GM21786 (cell line): Measurements from ENCODE around the gene RNLS.

Experiments
- ATAC-seq: cut with Tn5 transposase; IDR thresholded peaks from one replicate; pipeline ENCODE4 v1.9.1; 2021; ENCODE audit not compliant: unreplicated experiment

RNLS gene

DNA sequence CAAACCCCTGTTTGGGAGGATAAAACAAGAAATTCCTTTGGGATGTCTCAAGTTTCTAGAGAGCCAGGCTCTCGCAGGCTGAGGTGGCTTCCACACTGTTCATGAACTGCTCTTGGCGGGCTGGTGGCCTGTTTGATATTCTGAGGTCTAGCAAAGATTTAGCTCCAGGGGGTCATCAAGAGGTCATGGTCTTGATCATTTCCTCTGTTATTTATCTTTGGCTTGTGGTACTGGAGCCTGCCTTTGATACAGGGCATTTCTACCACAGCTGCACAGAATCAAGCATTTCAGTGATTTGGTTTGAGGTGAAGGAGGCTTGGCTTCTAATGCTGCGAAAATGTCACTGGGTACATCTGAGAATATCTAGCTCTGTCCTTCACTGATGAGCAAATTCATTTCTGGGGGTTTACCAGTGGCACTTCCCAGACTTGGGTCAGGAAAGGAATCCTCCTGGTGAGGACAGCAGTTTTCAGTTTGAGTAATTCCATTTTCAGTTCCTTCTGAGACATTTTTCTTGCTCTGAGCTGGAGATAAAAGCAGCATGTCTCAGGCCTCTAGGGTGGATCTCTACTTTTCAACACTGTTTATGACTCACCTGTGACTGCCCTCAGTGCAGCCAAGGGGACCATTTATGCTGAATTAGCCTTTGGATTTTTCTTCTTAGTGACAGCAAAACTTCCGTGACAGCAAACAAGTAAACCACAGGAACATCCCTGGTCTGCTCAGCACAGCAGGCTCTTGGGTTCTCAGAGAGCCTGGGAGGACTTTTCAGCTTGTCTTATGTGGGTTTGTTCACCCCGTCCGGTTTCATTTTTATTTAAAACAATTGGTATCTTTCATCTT lies 312.0 kb downstream of the RNLS start:
- peak; percentile 85 for ATAC-seq

DNA sequence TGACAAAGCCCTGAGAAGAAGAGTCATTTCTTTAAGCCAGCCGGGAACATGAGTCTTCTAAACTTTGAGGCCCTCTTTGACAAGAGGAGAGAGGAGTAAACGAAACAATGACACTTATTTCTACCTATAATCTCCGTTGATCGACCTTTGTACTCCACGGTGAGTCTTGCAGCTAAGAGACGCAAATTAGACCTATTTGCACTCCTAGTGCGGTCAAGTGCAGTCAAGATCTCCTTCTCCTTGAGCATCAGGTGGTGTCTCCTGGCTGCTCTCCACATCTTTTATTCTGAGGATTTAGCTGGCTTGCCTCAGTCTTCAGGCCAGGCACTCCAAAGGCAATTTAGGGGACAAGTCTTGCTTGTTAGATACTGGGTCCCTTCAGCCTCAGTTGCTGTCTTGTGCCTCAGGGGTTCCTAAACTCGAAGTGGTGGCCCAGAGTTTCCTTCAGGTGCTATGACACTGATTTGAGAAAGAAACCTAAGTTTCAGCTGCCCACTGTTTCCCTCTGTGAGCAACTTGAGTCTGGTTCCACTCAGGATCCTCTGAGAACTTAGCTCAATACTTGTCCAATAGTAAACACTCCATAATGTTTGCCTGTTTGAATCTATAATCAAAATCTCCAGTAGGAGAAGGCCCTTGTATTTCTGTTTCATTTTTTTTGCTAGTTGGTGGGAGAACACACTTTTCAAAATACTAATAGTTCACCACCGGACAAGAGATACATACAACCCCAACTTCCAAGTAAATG lies 312.9 kb downstream of the RNLS start:
- no peak for ATAC-seq

DNA sequence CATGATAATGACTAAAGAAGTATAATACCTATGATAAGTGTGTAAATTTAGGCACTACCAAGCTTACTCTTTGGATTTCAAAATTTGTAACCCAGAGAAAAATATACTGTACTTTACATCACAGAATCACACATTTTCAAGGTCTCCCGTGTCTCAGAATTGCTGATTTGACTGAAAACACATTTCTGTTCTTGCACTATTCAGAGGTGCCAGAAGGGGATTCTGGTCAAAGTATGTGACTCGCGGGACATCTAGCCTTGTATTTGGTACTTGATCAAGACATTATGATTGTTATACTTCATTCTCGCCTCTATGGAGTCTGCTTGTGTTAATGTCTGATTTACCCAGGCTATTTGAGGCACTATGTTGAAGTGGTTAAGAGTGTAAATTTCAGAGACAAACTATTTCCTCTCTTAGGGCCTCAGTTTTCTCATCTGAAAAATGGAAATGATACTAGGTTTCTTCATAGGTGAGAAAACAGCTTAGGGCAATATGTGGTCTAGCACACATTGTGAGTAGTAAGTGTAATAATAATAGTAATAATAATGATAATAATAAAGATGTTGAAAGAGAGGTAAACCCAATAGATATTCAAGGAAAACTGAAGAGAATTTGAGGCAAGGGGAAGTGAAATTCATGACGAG lies 320.4 kb downstream of the RNLS start:
- no peak for ATAC-seq

DNA sequence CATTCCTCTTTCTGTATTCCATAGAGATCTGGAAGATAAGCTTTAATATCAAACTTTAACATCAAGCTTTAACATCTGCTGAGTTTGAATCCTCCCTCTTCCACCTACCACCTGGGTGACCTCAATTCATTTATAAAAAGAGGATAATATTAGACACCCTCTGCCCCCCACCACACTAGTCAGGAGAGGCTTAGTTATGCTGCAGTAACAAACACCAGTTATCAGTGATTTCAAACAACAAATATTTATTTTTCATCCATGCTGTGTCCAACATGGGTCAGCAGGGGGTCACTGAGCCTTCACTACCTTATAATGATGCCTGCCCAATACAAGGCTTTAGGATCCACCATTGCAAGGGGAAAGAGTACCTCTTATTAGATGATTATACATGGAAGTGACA lies 322.0 kb downstream of the RNLS start:
- no peak for ATAC-seq

DNA sequence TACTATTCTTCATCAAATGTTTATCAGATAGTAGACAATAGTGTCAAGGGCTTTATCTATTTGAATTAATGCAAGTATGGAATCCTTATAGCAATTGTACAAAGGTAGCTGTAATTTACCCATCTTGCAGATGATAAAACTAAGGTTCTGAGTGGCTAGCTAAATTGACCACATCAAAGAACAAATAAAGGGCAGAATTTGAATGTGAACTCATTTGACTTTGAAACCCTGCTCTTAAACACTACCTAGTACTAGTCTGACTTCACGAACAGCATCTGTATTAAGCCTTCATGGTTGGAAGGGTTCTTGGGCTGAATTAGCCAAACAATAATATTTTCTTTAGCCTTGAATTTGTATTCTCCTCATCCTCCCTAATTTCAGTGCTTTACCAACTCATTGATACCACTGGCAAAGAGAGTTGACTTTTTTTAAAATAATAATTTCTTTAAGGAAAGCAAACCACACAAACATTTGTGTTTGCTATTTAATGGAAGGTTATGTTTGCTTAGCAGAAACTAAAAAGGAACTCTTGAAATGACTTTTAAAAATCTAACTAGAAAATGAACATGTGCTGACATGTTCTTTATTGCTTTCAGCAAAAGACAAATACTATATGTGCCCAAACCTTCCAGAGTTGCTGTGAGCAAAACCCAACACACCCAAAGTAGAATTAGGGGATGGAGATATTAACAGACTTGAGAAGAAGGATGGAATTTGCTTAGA lies 322.6 kb downstream of the RNLS start:
- ATAC-seq: no peak

DNA sequence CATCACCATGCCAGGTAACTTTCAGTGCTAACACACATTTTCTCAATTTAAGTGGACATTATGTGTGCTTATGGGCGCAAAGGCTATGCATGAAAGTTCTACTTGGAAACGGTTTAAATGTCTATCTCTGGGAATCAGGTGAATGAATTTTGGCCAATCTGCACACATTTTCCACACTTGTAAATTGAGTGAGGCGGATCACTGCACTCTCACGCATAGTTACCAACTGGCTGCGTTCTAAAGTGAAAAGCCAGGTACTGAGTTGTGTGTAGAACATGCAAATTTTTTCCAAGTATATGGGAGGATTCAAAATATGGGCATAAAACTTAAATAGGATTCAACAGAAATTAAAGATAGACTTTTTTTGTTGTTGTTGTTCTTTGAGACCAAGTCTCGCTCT lies 323.7 kb downstream of the RNLS start:
- ATAC-seq: no peak

DNA sequence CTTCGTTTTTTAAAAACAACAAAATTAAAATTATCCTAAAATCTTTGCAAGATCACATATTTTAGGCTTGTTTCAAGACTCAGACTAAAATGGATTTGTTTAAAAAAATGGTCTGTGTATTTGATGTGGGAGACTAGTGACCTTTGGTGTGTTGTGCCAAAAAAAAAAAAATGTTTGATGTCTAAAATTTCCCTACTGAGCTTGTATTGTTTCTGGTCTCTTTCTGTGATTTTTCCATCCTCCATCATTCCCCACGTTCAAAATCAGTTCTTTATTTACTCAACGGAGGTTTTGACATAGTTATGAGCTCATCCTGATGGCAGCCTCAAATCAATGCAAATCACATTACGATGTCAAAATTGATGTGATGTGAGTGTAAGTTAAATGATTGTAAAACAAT lies 326.2 kb downstream of the RNLS start:
- no peak for ATAC-seq

DNA sequence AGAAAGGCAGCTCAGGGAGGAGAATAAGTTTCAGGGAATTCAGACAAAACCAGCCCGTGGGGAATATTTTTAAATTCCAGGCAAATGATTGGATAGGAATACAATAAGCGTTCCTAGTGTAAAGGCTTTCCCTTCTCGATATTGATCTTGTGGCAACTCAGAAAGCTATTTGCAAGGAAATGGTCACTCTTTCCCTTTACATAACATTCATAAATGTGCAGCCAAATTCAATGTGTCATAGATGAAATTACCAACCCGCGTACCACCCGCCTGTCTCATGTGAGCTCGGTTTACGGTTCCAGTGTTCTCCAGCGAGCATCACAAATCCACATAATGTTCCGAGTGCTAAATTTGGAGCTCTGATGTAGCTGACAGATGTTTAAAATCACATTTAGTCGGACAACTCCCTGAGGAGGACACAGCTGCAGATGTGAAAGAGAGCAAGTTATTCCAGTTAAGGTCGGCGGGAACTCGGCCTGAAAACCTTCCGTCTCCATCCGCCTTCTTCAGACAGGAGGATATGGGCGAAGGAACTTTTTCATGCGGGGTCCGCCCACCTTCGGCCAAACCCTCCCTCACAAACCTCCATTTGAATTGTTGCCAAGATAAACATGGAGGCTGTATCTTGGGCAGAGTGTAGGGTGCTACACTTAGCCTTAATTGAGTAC lies 327.0 kb downstream of the RNLS start:
- no peak for ATAC-seq

DNA sequence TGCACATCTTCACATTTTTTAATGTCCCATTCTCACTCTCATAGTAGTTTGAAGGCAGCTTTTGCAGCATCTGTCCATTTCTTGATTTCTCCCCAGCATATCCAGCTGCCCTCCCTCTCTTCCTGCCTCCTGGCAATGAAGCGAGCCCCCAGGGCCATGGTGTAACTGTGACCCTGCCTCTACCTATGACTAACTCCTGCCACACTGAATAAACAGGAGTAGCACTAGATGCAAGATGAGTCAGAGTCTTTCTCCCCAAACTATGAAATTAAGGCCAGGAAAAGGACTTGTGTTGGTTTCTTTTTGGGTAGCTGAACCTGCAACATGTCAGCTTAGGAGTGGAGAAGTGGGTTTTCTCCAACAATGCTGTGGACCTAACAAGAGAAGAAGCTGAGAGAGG lies 329.0 kb downstream of the RNLS start:
- peak; percentile 52 for ATAC-seq

DNA sequence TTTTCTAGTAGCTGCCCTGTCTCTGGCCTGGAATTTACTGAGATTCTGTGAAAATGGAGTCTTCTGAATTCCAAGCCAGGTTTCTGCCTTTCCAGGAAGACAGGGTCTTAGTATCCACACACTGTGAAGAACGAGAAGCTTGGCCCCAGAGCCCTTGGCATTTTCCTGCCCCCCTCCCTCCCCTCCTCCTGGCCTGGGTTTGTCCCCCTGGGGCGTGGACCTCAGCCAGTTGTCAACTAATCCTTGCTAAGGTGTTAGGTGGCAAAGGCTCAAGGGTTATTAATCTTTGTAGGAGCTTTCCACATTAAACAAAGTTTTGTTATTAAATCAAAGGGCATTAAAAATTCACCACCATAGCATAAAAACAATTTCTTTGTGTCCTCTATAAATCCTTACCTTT lies 329.5 kb downstream of the RNLS start:
- ATAC-seq: no peak

DNA sequence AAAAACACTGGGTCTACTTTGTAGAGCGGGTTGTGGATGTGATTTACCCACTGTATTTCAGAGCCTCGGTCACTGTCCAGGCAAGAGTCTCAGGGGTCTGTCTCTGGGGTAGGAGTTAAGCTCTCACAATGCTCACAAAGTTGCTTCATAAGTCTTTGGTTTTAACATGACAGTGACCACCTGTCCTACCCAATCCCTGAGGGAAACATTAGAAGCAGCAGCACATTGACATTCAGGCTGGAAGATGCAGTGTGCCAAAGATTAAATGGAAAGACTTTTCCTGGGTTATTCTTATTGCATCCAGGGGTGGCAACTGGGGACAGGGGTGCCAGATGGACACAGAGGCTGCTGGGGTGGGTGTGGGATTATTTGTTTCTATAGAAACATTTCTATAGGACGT lies 330.0 kb downstream of the RNLS start:
- ATAC-seq: no peak

DNA sequence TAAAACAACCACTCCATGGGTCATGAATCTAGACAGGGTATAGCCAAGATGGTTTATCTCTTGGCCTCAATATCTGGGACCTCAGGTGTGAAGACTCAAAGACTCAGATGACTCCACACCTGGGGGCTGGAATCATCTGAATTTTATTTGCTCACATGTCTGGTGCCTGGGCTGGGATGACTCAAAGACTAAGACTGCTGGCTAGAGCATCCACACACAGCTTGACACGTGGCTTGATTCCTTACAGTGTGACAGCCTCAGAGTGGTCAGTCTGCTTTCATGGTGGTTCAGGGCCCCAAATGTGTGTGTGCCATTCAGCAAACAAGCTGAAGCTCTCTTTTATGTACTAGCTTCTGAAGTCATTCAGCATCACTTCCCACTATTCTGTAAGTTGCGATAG lies 333.7 kb downstream of the RNLS start:
- ATAC-seq: no peak

DNA sequence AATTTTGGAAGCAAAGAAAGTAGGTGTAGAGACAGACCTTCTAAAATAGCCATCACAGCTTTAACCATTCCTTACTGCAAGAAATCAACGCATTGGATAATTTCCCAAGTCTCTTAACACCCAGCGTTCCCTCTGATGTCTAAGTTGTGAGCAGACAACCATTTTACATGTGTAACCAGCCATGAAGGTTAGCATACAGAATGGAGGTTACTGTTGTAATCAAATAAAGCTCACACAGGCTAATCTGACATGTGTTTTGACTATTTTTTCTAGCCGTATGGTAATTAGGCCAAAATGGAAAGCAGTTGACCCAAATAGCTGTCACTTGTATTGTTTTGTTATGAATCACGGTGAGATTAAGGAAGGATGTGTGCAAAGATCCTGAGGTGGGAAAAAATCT lies 336.4 kb downstream of the RNLS start:
- no peak for ATAC-seq

DNA sequence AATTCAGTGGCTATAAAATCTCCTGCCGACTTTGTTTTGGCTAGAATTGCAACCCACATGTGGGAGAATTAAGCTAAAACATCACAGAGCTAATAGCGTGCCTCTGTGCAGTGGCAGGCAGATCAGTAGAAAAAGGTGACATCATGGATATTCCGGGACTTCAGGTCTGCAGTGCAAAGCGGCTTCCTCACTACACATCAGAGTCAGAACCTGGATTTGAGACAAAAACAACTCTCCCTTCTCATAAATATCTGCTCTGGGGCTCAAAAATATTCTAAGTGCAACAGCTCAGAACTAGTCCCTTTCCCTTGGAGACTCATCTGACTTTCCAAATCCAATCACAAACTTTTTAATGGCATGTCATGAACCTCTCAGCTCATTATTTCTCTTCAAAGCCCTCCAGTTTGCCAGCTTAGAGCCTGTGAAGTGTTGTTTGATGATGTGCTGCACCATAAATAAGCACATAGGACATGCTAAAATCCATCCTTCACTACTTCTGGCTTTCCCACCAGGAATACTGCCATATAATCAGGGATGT lies 337.1 kb downstream of the RNLS start:
- ATAC-seq: no peak

DNA sequence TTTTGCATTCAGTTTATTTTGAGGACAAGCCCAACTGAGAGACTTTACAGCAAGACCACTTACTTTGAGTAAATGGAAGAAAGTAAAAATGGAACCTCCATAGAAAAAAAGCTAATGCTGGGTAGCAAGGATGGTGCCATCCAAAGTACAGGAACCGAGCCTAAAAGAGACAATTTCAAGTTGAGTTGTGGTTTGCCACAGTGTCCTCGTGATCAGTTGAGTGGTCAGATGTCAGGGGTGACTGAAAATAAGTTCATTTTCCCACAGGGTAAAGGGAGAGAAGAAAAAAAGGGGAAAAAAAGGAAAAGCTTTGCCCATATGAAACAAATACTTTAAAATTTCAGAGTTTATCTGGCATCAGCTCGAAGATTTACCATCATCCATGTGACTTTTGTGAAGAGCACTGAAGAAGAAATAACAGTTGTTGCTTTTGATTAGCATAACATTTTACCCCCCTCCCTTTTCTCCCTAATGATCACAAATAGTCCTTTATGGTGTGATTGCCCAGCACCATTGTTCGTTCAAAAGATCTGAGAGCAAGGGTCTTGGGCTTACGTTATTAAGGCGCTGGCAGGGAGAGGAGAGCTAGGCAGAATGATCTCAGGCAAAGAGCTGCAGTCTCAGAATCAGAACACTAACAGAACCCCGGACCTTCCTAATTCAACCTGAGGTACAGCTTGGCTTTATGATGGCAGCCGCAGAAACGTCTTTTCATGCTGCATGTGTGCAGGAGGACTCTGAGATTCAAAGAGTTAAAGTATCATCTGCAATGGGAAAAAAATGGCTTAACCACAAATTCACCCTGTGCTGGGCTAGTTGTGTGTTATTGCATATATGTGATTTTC lies 338.1 kb downstream of the RNLS start:
- no peak for ATAC-seq

DNA sequence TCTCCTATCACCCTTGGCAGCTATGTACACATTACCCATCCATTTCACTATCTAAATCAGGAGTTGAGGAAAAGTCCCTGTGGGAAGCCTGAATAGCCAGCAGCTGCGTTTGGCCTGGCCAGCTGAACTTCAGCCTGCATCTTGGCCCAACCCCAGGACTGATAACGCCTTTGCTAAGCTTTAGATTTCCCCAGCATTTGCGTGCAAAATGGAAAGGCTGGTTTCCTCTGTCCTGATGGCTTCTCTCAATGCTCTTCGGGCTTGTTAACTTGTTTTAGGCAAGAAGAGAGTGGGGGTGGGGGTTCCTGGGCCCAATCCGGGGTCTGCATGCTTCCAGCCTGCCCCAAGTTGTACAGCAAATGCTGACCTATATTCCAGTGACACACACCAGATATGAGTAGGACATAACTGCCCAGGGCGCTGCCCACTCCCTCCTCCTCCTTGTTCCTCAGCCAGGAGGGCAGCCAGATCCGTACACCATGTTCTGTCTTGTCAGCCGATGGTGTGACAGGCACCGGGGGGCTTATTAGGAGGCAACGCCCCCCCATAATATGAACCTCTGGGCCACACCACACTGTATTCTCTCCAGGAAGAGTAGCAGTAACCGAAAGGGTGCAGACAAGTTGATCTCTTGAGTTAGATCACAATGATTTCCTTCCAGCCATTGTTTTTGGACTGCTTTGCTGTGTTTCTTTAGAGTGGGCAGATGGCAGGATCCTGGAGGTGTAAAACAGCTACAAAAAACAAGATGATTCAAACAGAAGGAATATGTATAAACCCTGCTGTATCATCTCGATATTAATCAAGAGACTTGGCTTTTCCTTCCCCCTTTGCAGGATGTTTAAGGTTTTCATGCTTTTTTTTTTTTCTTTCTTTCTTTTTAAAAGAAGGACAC lies 339.0 kb downstream of the RNLS start:
- ATAC-seq: no peak

DNA sequence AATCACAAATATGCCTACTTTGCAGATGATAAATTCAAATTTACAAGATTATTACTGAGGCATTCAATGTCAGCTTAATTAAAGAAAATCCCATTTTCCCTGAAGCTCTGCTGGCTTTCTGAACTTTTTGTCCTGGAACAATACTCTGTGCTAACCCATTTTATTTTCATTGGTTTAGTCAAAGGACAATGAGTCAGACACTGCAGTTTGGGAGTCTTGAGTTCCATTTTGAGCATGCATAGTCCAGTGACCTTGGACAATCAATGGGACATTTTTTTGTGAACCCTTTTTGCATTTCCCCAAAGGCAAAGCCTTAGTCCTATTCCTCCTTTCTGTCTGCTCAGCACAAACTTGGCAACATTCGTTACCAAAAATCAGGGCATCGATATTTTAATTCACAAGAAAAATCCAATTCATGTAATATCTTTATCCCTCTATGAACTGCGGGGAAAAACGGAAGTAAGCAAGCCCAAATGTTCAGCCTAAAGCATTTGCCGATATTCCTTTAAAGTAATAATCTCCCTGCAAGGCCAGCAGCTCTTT lies 339.8 kb downstream of the RNLS start:
- no peak for ATAC-seq

DNA sequence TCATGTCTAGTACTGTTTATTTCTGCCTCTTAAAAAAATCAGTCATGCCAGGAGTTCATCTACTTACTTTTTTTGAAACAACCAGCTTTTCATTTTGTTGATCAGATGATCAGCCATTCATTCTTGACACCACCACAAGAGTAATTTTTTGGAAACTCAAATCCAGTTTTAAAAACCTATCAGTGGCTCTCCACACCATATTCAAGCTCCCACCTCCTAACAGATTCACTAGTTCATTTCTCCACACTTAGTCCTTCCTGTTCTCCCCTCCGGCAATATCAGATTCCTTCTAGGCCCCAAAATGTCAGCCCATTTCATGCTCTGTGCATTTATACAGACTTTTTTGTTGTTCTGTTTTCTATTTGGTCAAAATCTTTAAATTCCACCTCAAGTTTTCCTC lies 341.6 kb downstream of the RNLS start:
- no peak for ATAC-seq
